ENCODE results near the gene SOX6. TPM values are rescaled to one million over a fixed set of nuclear protein-coding genes. Genes with fewer than 3 reads are reported as not detected.

SOX6 gene
- total RNA-seq, 2 experiments from 2014 or later, result 0.20 TPM; not detected in 1

DNA sequence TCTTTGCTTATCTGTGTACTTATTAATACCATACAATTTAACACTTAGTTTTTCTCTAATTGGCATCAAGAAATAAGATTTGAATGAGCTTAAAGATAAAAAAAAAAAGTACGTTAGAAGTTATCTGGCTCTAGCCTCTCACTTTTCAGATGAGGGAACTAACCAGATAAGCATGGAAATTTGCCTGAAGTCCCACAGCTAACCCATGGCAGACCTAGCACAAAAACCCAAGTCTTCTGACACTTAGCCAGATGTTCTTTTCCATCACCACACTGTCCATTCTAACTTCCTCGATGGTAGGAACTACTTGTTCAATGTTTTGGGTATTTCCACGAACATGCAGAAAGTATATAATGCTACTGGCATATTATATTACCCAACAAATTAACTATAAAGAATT lies 7.4 kb upstream of the SOX6 start:
- Mint-ChIP-seq H3K27ac (no peak overlapping the region), H3K9me3 (peaks cover 2% of the 10 kb centered on the region), H3K36me3 (ENCODE audit: low read depth) (no peaks in the 10 kb centered on the region), H3K4me3 (no peak overlapping the region), H3K4me1 (ENCODE audit: low read depth) (no peaks in the 10 kb centered on the region), H3K27me3 (no peaks in the 10 kb centered on the region)
- Histone ChIP-seq H3K27ac (ENCODE audit: low read depth in 1 of 2, low read length in 2 of 2) (no peak overlapping the region), H3K36me3 (ENCODE audit: insufficient read depth, low read length) (no peaks in the 10 kb centered on the region), H3K4me1 (ENCODE audit: insufficient read depth, low read length) (no peaks in the 10 kb centered on the region), H3K27me3 (ENCODE audit: control insufficient read depth in 1 of 2, insufficient read depth in 2 of 2, low read length in 2 of 2) (no peaks in the 10 kb centered on the region), H3K4me3 (ENCODE audit: low read length) (no peak overlapping the region), H3K9me3 (ENCODE audit: control insufficient read depth in 1 of 2, insufficient read depth in 1 of 2, low read length in 2 of 2) (peaks cover 0 to 4% of the 10 kb centered on the region in 2 experiments)
- ATAC-seq (ENCODE audit: poor library complexity) (no peak), DNase-seq (no peak)
- ChIA-PET POLR2A (no interaction called here), CTCF (no interaction called here)
- intact Hi-C loops (cut with DNase I, micrococcal nuclease), result no loop called here
- TF ChIP-seq, protein P1, sequence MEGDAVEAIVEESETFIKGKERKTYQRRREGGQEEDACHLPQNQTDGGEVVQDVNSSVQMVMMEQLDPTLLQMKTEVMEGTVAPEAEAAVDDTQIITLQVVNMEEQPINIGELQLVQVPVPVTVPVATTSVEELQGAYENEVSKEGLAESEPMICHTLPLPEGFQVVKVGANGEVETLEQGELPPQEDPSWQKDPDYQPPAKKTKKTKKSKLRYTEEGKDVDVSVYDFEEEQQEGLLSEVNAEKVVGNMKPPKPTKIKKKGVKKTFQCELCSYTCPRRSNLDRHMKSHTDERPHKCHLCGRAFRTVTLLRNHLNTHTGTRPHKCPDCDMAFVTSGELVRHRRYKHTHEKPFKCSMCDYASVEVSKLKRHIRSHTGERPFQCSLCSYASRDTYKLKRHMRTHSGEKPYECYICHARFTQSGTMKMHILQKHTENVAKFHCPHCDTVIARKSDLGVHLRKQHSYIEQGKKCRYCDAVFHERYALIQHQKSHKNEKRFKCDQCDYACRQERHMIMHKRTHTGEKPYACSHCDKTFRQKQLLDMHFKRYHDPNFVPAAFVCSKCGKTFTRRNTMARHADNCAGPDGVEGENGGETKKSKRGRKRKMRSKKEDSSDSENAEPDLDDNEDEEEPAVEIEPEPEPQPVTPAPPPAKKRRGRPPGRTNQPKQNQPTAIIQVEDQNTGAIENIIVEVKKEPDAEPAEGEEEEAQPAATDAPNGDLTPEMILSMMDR (IDR thresholded peaks at IDR 0.05), result no peak

DNA sequence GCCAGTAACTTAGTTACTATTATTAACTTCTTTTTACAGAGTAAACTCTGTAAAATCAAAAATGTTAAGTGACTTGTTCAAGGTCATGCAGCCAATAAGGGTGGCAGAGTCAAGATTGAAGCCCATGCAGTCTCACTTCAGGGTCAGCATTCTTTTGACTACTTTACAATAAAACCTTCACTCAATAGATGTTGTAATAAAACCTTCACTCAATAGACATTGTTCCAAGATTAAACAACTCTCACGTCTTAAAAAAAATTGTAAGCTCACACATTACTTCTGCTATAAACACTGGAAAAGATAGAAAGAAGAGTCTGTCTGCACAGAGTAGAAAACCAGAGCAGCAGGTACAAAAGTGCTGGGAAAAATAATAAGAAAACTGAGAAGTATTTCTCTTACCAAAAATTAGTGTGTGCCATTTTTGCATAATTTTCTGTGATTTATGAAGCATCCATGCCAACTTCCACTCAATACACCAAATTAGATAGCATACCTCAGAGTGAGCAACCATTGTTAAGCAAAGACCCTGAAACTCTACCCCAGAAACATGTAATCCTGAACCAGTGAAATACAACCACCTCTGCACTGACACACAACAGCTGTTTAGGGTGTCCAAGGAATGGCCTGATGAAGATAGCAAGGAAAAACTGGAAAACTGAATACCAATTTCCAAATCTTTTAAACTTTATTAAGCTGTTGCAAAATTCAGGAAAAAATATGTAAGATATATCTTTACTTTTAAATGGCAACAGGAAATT lies 4.9 kb upstream of the SOX6 start:
- intact Hi-C loops (cut with DNase I, micrococcal nuclease), result no loop called here
- Histone ChIP-seq H3K9me3 (ENCODE audit: control insufficient read depth in 1 of 2, insufficient read depth in 1 of 2, low read length in 2 of 2) (peaks cover 0 to 4% of the 10 kb centered on the region in 2 experiments), H3K4me1 (ENCODE audit: insufficient read depth, low read length) (no peaks in the 10 kb centered on the region), H3K27ac (ENCODE audit: low read depth in 1 of 2, low read length in 2 of 2) (no peak overlapping the region), H3K4me3 (ENCODE audit: low read length) (no peak overlapping the region), H3K27me3 (ENCODE audit: control insufficient read depth in 1 of 2, insufficient read depth in 2 of 2, low read length in 2 of 2) (no peaks in the 10 kb centered on the region), H3K36me3 (ENCODE audit: insufficient read depth, low read length) (no peaks in the 10 kb centered on the region)
- Mint-ChIP-seq H3K9me3 (peaks cover 2% of the 10 kb centered on the region), H3K27me3 (no peaks in the 10 kb centered on the region), H3K27ac (no peak overlapping the region), H3K4me3 (no peak overlapping the region), H3K36me3 (ENCODE audit: low read depth) (no peaks in the 10 kb centered on the region), H3K4me1 (ENCODE audit: low read depth) (no peaks in the 10 kb centered on the region)
- POLR2A ChIA-PET, result no interaction called here
- TF ChIP-seq, protein P1 (IDR thresholded peaks at IDR 0.05), result no peak
- DNase-seq (no peak), ATAC-seq (ENCODE audit: poor library complexity) (no peak)
- CTCF ChIA-PET, result no interaction called here

GRCh38 chr11:16359369-16359768 lies 3.0 kb upstream of the SOX6 start:
- Histone ChIP-seq H3K4me3 (ENCODE audit: low read length) (no peak overlapping the region), H3K36me3 (ENCODE audit: insufficient read depth, low read length) (no peaks in the 10 kb centered on the region), H3K27me3 (ENCODE audit: control insufficient read depth in 1 of 2, insufficient read depth in 2 of 2, low read length in 2 of 2) (no peaks in the 10 kb centered on the region), H3K9me3 (ENCODE audit: control insufficient read depth in 1 of 2, insufficient read depth in 1 of 2, low read length in 2 of 2) (peaks cover 0 to 4% of the 10 kb centered on the region in 2 experiments), H3K27ac (ENCODE audit: low read depth in 1 of 2, low read length in 2 of 2) (no peak overlapping the region), H3K4me1 (ENCODE audit: insufficient read depth, low read length) (no peaks in the 10 kb centered on the region)
- Mint-ChIP-seq H3K27ac (no peak overlapping the region), H3K36me3 (ENCODE audit: low read depth) (no peaks in the 10 kb centered on the region), H3K27me3 (no peaks in the 10 kb centered on the region), H3K4me1 (ENCODE audit: low read depth) (no peaks in the 10 kb centered on the region), H3K9me3 (peaks cover 2% of the 10 kb centered on the region), H3K4me3 (no peak overlapping the region)
- ATAC-seq (ENCODE audit: poor library complexity) (no peak), DNase-seq (no peak)
- ChIA-PET POLR2A (no interaction called here), CTCF (no interaction called here)
- intact Hi-C loops (cut with DNase I, micrococcal nuclease), result no loop called here
- TF ChIP-seq, protein P1 (IDR thresholded peaks at IDR 0.05), result no peak
